Activated T-helper 17 cell treated with anti-CD3 and anti-CD28 coated beads, Interleukin-2, amount 50 U/mL, for 72 hours (primary cell): Measurements from ENCODE around the gene WWOX. TPM values are rescaled to one million over a fixed set of nuclear protein-coding genes. Genes with fewer than 3 reads are reported as not detected.

ENCODE experiments used
- ATAC-seq: fragments of 150-1000 bp; cut with Tn5 transposase; replicated peaks from 2 replicates; pipeline ENCODE4 v1.10.0; 2021; ENCODE audit warnings: mild to moderate bottlenecking, moderate library complexity
- H3K27ac Mint-ChIP-seq: one replicate; pipeline ENCODE4 v1.8.0; 2022; ENCODE audit warnings: mixed read lengths
- H3K27me3 Mint-ChIP-seq: one replicate; pipeline ENCODE4 v1.8.0; 2022; ENCODE audit warnings: mixed read lengths
- H3K36me3 Mint-ChIP-seq: one replicate; pipeline ENCODE4 v1.8.0; 2022; ENCODE audit warnings: low read depth, mild to moderate bottlenecking, mixed read lengths
- H3K4me1 Mint-ChIP-seq: one replicate; pipeline ENCODE4 v1.8.0; 2022; ENCODE audit warnings: mixed read lengths
- H3K4me3 Mint-ChIP-seq: one replicate; pipeline ENCODE4 v1.8.0; 2022; ENCODE audit warnings: mild to moderate bottlenecking, mixed read lengths
- H3K9me3 Mint-ChIP-seq: one replicate; pipeline ENCODE4 v1.8.0; 2022; ENCODE audit warnings: mixed read lengths
- total RNA-seq, 2 donors: library from RNA; stranded (reverse); gene quantifications; one replicate each; pipeline ENCODE4 v1.2.3, GENCODE V29; 2022

WWOX gene
- total RNA-seq, 2 donors from 2014 or later: 9.4 to 16.5 TPM

DNA sequence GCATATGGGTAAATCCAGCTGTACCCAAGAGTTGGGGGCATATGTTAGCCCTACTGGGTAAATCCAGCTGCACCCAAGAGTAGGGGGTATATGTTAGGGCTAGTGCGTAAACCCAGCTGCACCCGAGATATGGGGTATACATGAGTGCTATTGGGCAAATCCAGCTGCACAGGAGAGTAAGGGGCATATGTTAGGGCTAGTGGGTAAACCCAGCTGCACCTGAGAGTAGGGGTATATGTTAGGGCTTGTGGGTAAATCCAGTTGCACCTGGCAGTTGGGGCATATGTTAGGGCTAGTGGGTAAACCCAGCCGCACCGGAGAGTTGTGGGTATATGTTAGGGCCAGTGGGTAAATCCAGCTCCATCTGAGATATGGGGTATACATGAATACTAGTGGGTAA lies 80.9 kb downstream of the WWOX start:
- H3K9me3 Mint-ChIP-seq: no peaks in the 10 kb centered on the region
- ATAC-seq: no peak
- no peaks in the 10 kb centered on the region for H3K36me3 Mint-ChIP-seq
- no peaks in the 10 kb centered on the region for H3K27me3 Mint-ChIP-seq
- H3K4me1 Mint-ChIP-seq: peaks cover 5% of the 10 kb centered on the region
- H3K4me3 Mint-ChIP-seq: no peak overlapping the region
- no peak overlapping the region for H3K27ac Mint-ChIP-seq

DNA sequence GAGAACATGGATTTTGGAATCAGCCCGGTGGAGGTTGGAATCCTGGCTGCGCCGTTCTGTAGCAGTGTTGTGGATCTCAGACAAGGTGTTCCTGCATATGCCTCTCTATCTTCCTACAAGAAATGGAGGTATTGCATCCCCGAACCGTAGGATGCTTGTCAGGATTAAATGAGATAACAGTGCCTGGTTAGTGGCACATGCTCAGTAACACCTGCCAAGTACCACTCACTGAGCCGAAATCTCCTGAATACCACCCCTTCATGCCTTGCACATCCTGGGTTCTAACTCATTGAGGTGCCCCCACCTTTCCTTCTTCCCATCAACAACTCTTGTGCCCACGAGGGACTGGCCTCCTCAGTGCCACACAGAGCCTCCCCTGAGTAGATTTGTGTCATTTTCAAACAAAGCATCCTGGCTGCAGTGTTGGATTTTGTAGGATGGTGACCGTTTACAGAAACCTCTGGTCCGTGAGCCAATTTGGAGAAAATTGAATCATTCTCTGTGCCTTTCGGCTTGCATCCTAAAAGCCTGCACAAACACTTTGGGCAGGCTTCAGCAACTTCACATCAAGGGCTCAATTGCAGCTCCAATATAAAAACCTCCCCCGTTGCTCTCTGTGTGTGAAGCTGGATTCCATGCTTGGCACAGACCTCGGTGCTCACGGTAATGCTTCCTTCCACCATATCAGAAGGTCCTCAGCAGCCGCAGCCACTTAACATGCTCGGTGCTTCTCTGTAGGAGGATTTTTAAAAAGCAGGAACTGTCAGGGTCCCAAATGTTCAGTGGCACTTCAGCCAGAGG lies 84.2 kb downstream of the WWOX start:
- Mint-ChIP-seq H3K9me3 (no peaks in the 10 kb centered on the region), H3K36me3 (no peaks in the 10 kb centered on the region), H3K27me3 (no peaks in the 10 kb centered on the region), H3K4me1 (no peaks in the 10 kb centered on the region), H3K27ac (no peak overlapping the region), H3K4me3 (no peak overlapping the region)
- ATAC-seq: no peak

DNA sequence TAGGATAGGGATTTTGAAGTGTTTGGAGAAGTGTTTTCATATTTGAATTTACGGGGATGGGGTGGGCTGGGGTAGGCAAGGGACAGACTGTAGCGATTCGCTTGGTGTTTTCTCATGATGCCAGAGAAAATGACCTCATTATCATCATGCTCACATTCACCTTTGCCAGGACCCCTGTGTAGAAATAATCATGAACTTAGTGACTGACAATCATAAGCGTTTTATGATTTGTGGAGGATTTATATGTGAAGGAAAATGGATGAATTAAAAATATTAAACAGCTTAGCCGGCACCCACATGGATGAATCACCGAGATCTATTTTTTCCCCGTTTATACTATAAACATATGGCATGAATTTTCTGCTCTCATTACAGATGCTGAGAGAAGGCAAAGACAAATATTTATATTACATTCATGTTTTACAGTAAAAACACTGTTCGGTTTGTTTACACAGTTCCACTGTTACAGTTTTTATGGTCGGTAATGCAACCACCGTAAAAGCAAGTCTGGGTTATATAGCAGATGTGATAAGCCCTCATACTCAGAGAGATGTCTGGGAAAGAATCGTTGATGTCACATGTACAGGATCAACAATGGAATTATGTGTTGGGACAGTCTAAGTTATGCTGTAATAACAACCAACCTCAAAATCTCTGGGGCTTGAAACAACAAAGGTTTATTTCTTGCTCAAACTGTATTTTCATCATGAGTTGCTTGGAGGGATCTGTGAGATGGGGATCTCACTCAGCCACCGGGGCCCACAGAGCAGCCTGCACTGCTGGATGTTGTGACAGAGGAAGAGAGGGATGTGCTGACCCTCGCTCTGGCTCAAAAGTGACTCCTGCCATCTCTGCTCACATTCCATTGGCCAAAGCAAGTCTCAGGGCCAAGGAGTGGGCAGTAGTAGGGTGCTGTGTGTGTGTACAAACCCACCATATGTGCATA lies 85.1 kb downstream of the WWOX start:
- Mint-ChIP-seq H3K27ac (no peak overlapping the region), H3K4me3 (no peak overlapping the region), H3K27me3 (no peaks in the 10 kb centered on the region), H3K9me3 (no peaks in the 10 kb centered on the region), H3K36me3 (no peaks in the 10 kb centered on the region), H3K4me1 (no peaks in the 10 kb centered on the region)
- no peak for ATAC-seq

DNA sequence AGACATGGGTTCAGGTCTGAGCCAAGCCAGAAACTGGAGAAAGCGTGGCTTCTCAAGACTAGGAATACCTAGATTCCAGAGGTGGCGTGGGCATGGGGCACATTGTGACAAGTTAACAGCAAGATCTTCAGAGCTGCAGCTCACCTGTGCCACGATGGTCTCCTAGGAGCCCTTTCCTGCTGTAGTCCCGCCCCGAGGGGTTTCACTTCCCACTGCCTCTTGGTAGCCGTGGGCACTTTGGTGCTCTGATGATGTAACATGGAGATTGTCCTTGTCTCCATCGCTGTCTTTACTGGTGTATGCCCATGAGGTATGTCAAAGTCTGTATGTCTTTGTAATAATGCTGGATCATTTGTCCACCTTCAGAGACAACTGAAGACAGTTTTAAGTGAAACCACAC lies 89.7 kb downstream of the WWOX start:
- H3K9me3 Mint-ChIP-seq: no peaks in the 10 kb centered on the region
- H3K27me3 Mint-ChIP-seq: no peaks in the 10 kb centered on the region
- H3K36me3 Mint-ChIP-seq: no peaks in the 10 kb centered on the region
- no peak overlapping the region for H3K27ac Mint-ChIP-seq
- ATAC-seq: no peak
- no peaks in the 10 kb centered on the region for H3K4me1 Mint-ChIP-seq
- H3K4me3 Mint-ChIP-seq: no peak overlapping the region

DNA sequence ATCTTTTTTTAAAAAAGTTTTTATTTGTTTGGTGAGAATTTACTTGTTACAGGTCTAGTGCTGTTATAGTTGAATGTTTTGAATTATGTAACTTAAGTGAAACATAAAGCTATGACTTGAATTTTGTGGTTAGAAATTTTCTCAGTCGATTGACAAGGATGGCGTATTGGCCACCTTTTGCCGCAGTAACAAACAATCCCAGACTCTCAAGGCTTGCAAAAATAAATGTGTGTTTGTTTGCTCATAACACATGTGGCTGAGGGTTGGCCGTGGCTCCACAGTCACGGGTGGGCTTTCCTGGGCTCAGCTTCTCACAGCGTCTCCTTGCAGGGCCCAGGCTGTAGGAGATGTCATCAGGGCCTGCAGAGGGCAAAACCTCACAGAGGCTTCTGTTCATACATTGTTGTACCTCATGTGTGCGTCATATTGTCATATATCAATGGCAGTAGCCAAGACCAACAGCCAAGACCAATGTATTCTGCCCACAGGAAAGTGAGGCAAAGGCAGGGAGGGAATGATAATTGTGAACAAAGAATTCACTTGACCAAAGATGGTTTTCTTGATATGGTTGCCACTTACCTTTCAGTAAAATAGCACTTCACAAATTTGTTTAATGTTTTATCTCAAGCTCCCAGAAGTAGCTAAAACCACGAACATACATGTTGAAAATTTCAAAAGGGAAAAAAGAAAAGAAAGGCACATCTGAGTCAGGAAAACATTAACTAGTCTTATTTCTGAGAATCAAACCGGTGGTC lies 93.5 kb downstream of the WWOX start:
- no peaks in the 10 kb centered on the region for H3K36me3 Mint-ChIP-seq
- ATAC-seq: no peak
- no peaks in the 10 kb centered on the region for H3K27me3 Mint-ChIP-seq
- no peaks in the 10 kb centered on the region for H3K9me3 Mint-ChIP-seq
- H3K4me3 Mint-ChIP-seq: no peak overlapping the region
- no peak overlapping the region for H3K27ac Mint-ChIP-seq
- no peaks in the 10 kb centered on the region for H3K4me1 Mint-ChIP-seq

DNA sequence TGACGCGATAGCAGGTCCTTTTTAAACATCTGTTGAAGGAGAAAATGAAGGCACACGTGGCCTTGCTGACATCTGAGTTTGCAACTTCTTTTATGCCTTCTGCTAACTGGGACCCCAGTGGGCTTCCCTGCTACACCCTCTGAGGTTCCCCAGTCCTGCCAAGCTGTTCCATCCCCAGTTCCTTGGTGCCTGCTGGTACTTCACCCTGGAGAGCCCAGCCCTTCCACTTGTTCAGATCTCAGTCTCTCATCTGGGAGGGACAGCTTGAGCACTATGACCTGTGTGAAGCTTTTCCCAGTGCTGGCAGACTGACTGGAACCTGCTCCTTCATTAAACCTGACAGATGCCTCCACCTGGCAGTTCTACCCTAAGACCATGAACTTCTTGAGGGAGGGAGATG lies 95.5 kb downstream of the WWOX start:
- H3K36me3 Mint-ChIP-seq: no peaks in the 10 kb centered on the region
- no peaks in the 10 kb centered on the region for H3K27me3 Mint-ChIP-seq
- no peak overlapping the region for H3K4me3 Mint-ChIP-seq
- H3K9me3 Mint-ChIP-seq: no peaks in the 10 kb centered on the region
- H3K27ac Mint-ChIP-seq: no peak overlapping the region
- H3K4me1 Mint-ChIP-seq: no peaks in the 10 kb centered on the region
- ATAC-seq: no peak

DNA sequence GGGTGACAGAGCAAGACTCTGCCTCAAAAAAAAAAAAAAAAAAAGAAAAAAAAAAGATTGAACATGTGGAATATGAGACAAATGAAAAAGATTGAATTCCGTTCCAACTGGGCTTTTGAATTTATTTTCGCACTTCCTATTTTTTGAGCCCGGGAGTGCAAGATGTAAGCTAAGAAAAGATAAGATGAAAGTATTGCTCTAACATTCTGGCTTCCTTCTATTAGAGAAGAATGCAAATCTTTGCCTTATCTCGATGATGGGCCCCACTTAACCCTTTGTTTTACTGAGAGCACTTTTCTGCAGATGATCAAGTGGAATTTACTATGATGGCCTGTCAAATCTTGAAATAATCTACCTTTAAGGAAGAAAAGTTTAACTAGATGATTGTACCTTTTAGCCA lies 96.3 kb downstream of the WWOX start:
- Mint-ChIP-seq H3K27ac (no peak overlapping the region), H3K4me1 (no peaks in the 10 kb centered on the region), H3K9me3 (no peaks in the 10 kb centered on the region), H3K27me3 (no peaks in the 10 kb centered on the region), H3K36me3 (no peaks in the 10 kb centered on the region), H3K4me3 (no peak overlapping the region)
- no peak for ATAC-seq

DNA sequence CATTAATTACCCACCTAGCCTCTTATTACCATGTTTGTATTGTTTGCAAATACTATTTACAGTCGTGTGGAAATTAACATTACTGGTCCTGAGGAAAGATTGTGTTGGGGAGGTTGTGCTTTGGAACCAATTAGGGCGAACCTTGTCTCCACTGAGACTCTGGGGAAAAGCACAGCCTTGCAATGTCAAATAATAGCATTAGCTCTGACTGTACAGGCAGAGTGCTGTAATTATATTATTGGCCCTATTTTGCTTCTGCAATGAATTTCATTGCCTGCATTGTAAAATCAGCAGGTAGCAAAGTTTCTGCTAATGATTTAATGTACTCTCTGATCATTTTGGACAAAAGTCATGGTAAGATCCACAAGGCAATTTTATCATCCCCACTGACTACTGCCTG lies 97.0 kb downstream of the WWOX start:
- H3K27me3 Mint-ChIP-seq: no peaks in the 10 kb centered on the region
- no peak overlapping the region for H3K27ac Mint-ChIP-seq
- H3K36me3 Mint-ChIP-seq: no peaks in the 10 kb centered on the region
- ATAC-seq: no peak
- H3K4me1 Mint-ChIP-seq: no peaks in the 10 kb centered on the region
- H3K9me3 Mint-ChIP-seq: no peaks in the 10 kb centered on the region
- no peak overlapping the region for H3K4me3 Mint-ChIP-seq

DNA sequence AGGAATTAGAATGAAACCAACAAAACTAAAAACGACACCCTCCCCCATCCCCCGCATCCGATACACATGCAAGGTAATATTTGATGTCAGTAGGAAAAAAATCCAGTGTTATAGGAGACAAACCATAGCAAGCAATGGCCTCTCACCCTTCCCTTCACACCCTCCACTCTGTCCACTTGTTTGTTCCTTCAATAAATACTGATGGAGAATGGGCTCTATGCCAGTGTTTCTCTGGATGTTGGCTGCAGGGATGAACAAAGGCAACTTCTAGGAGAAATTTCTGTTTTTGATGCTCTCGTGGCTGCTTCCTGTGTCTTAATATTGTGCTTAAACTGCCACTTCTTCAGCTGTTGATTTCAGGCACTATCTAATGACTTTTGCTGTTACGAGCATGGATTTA lies 98.8 kb downstream of the WWOX start:
- Mint-ChIP-seq H3K4me1 (no peaks in the 10 kb centered on the region), H3K27me3 (no peaks in the 10 kb centered on the region)
- no peak for ATAC-seq

DNA sequence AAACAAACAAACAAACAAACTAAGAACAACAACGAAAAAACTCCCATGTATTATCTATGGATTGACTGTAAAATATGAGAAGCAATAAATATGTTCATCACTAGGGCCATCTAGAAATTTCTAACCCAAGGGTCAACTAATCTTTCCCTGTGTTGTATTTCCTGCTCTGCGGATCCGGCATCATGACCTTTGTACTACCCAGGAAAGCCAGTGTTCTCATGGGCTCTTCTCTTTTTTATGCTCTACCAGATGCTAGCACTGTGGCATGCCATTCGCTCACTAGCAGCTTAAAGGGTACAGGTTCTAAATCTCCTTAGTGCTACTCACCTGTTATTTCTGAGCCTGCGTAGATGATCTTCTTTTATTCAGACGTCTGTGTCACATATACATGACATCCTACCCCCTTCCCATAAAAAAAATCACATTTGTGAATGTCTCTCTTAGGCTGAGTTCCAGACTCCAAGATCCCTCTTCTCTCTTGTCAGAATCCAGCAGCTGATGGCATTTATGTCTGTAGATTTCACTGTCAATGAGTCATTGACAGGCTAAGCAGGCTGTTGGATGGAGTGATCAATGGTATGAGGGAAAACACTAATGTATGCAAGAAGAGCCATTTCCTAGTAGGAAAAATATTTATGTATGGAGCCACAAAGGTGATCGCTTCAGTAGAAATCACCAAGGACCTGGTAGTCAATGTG lies 100.0 kb downstream of the WWOX start:
- Mint-ChIP-seq H3K4me1 (no peaks in the 10 kb centered on the region), H3K4me3 (no peak overlapping the region), H3K9me3 (no peaks in the 10 kb centered on the region), H3K27ac (no peak overlapping the region), H3K36me3 (no peaks in the 10 kb centered on the region), H3K27me3 (no peaks in the 10 kb centered on the region)
- no peak for ATAC-seq

More for the DNA sequence above, 98.8 kb downstream of the WWOX start:
- no peaks in the 10 kb centered on the region for H3K36me3 Mint-ChIP-seq
- no peak overlapping the region for H3K27ac Mint-ChIP-seq
- H3K9me3 Mint-ChIP-seq: no peaks in the 10 kb centered on the region
- H3K4me3 Mint-ChIP-seq: no peak overlapping the region

DNA sequence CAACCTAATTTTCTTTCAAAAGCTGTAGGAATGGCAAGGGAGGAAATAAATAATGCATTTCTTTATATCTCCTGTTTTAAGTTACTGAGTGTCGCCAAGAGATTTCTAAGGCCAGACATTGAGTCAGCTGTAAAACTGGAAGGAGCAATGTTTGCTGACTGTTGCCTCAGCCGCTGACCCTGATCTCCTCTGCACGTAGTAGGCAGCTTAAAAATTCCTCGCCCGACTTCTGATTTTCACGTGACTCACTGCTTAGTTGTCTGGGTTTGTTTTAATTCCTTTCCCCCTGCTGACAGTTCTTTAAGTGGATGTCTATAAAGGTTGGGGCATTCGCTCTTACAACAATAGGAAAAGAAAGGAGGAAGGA lies 100.6 kb downstream of the WWOX start:
- H3K4me1 Mint-ChIP-seq: no peaks in the 10 kb centered on the region
- no peak for ATAC-seq
- no peaks in the 10 kb centered on the region for H3K36me3 Mint-ChIP-seq
- H3K4me3 Mint-ChIP-seq: no peak overlapping the region
- no peak overlapping the region for H3K27ac Mint-ChIP-seq
- no peaks in the 10 kb centered on the region for H3K9me3 Mint-ChIP-seq
- no peaks in the 10 kb centered on the region for H3K27me3 Mint-ChIP-seq

DNA sequence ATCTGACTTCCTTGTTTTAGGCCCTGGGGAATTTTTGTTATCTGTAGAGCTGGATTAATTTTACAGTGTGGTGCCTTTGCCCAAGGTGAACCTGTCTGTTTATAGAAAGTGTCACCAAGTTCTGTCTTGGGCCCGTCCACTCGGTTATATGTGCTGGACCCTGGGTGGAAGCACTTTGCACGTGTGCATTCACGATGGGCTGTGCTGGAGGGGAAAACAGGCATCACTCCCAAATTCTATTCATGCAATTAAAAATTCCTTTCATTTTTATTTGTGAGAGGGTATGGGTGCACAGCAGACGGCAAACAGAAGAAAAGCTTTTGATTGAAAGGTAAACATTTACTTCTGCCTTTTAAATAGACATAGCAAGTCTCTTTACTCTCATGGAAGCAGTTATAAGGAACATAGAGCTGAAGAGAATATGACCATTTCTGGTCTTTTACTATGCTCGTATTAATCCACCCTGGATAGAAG lies 101.2 kb downstream of the WWOX start:
- no peaks in the 10 kb centered on the region for H3K4me1 Mint-ChIP-seq
- H3K27me3 Mint-ChIP-seq: no peaks in the 10 kb centered on the region
- no peak overlapping the region for H3K27ac Mint-ChIP-seq
- no peak overlapping the region for H3K4me3 Mint-ChIP-seq
- no peak for ATAC-seq
- no peaks in the 10 kb centered on the region for H3K9me3 Mint-ChIP-seq
- no peaks in the 10 kb centered on the region for H3K36me3 Mint-ChIP-seq

DNA sequence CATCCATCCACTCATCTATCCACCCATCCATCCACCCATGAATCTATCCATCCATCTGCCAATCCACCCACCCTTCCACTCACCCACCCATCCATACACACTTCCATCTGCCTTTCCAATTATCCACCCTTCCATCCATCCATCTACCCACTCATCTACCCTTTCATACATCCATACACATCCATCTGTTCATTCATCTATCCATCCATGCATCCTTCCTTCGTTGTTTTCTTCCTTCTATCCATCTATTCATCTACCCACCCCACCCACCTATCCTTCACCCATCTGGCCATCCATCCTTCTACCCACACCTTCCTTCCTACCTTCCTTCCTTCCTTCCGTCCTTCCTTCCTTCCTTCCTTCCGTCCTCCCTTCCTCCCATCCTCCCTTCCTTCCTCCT lies 106.1 kb downstream of the WWOX start:
- H3K36me3 Mint-ChIP-seq: no peaks in the 10 kb centered on the region
- H3K4me3 Mint-ChIP-seq: no peak overlapping the region
- no peaks in the 10 kb centered on the region for H3K9me3 Mint-ChIP-seq
- H3K27ac Mint-ChIP-seq: no peak overlapping the region
- H3K27me3 Mint-ChIP-seq: no peaks in the 10 kb centered on the region
- ATAC-seq: no peak
- H3K4me1 Mint-ChIP-seq: no peaks in the 10 kb centered on the region

DNA sequence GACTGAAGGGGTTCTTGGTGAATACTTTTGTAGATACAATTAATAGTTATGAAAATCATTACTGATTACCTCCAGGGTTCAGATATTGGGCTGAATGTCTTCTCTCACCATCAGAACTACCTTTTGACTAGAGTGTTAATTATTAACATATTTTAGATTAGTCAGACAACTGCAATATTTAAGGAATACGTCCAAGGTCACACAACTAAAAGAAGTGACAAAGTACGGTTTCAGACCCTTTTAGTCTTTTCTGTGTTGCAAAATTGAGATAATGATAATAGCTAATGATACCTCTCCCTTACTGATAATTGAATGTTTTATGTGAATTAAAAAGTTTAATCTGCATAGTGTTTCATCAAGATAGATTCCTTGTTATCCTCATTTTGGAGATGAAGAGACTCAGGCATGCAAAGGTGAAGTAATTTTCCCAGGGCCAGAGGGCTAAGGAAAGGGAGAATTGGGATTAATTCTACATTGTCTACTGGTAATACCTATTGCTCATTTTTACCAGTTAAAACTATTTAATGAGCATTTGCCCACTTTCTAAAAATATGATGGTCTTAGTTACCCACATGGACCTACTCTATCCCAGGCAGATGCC lies 107.3 kb downstream of the WWOX start:
- H3K36me3 Mint-ChIP-seq: no peaks in the 10 kb centered on the region

More for the DNA sequence above, 107.3 kb downstream of the WWOX start:
- H3K27me3 Mint-ChIP-seq: no peaks in the 10 kb centered on the region
- no peak overlapping the region for H3K27ac Mint-ChIP-seq
- no peak for ATAC-seq
- no peaks in the 10 kb centered on the region for H3K4me1 Mint-ChIP-seq
- H3K9me3 Mint-ChIP-seq: no peaks in the 10 kb centered on the region
- H3K4me3 Mint-ChIP-seq: no peak overlapping the region
